GM18519 (cell line): Measurements from ENCODE around the gene SLC15A1.

Experiments
- ATAC-seq: cut with Tn5 transposase; IDR thresholded peaks from one replicate; pipeline ENCODE4 v1.9.1; 2021; ENCODE audit warnings: mild to moderate bottlenecking, moderate library complexity; ENCODE audit not compliant: unreplicated experiment, low FRiP score

Gene SLC15A1

GRCh38 chr13:98707281-98707999, 45.0 kb downstream of the SLC15A1 start:
- ATAC-seq: peak; percentile 62

- ATAC-seq: peak; percentile 35
These were observed 45.9 kb downstream of the SLC15A1 start for GRCh38 chr13:98706446-98707110.

- no peak for ATAC-seq
These were observed 54.7 kb downstream of the SLC15A1 start for GRCh38 chr13:98697791-98698190.

GRCh38 chr13:98693756-98694155, 58.7 kb downstream of the SLC15A1 start:
- ATAC-seq: no peak

GRCh38 chr13:98691360-98691759, 61.1 kb downstream of the SLC15A1 start:
- ATAC-seq: no peak

GRCh38 chr13:98690348-98691022, 62.0 kb downstream of the SLC15A1 start:
- ATAC-seq: no peak

- ATAC-seq: no peak
These were observed 63.0 kb downstream of the SLC15A1 start for GRCh38 chr13:98689347-98689968.

GRCh38 chr13:98688373-98688772, 64.1 kb downstream of the SLC15A1 start:
- no peak for ATAC-seq

GRCh38 chr13:98687319-98687718, 65.2 kb downstream of the SLC15A1 start:
- no peak for ATAC-seq

- ATAC-seq: no peak
These were observed 66.2 kb downstream of the SLC15A1 start for GRCh38 chr13:98686270-98686669.

- no peak for ATAC-seq
These were observed 67.3 kb downstream of the SLC15A1 start for GRCh38 chr13:98685146-98685545.

GRCh38 chr13:98681049-98681448, 71.4 kb downstream of the SLC15A1 start:
- ATAC-seq: no peak

- no peak for ATAC-seq
These were observed 73.7 kb downstream of the SLC15A1 start for GRCh38 chr13:98678741-98679140.

- no peak for ATAC-seq
These were observed 75.1 kb downstream of the SLC15A1 start for GRCh38 chr13:98677398-98677797.

- no peak for ATAC-seq
These were observed 76.2 kb downstream of the SLC15A1 start for GRCh38 chr13:98676239-98676638.

GRCh38 chr13:98675837-98676236, 76.6 kb downstream of the SLC15A1 start:
- ATAC-seq: no peak

GRCh38 chr13:98675066-98675465, 77.4 kb downstream of the SLC15A1 start:
- ATAC-seq: no peak

GRCh38 chr13:98672947-98673613, 79.4 kb downstream of the SLC15A1 start:
- peak; percentile 71 for ATAC-seq

- no peak for ATAC-seq
These were observed 84.3 kb downstream of the SLC15A1 start for GRCh38 chr13:98668155-98668554.

GRCh38 chr13:98665638-98665995, 86.9 kb downstream of the SLC15A1 start:
- no peak for ATAC-seq
